IMR-90 (cell line): Measurements from ENCODE around the gene MOB2. TPM values are rescaled to one million over a fixed set of nuclear protein-coding genes. Genes with fewer than 3 reads are reported as not detected.

ENCODE experiments used
- ATAC-seq: fragments of 200-7000 bp; cut with Tn5 transposase; 2 replicates; pipeline ENCODE4 v1.9.1; 2020; ENCODE audit warnings: low read depth, mild to moderate bottlenecking, moderate library complexity
- BruUV-seq: library from RNA; stranded (reverse); fragments of 400-500 nt; replicated peaks from 2 replicates; lab custom pipeline; 2021; lab: Mats Ljungman, UMichigan
- CTCF ChIA-PET: fragments of 300-600 bp; formaldehyde crosslinking; extraction: SDS; loops from one replicate; lab custom pipeline; 2021; ENCODE audit warnings: antibody characterized with exemption; lab: Yijun Ruan, JAX
- POLR2A ChIA-PET: fragments of 300-600 bp; sonication (Branson Sonifier 250); formaldehyde crosslinking; loops from one replicate; lab custom pipeline; 2022; ENCODE audit warnings: antibody characterized with exemption; ENCODE audit not compliant: unreplicated experiment; lab: Charles Lee
- DNase-seq: peaks from one replicate; pipeline ENCODE4 v3.0.0; 2013
- H2AFZ ChIP-seq: replicated peaks from 2 replicates; pipeline ENCODE3; 2013; ENCODE audit warnings: low read length, mild to moderate bottlenecking; ENCODE audit not compliant: poor library complexity
- H2AK5ac ChIP-seq: 2 replicates; pipeline ENCODE4 v1.6.1; 2013; ENCODE audit warnings: low read depth, low read length, inconsistent platforms
- H2AK9ac ChIP-seq: replicated peaks from 2 replicates; pipeline ENCODE3; 2013; ENCODE audit warnings: mild to moderate bottlenecking, low read depth, low read length, moderate library complexity; ENCODE audit not compliant: poor library complexity
- H2BK120ac ChIP-seq: 2 replicates; pipeline ENCODE4 v1.6.1; 2013; ENCODE audit warnings: low read depth, low read length, inconsistent platforms
- H2BK15ac ChIP-seq: 3 replicates; pipeline ENCODE4 v1.6.1; 2013; ENCODE audit warnings: low read depth, low read length, inconsistent platforms
- H2BK20ac ChIP-seq: 2 replicates; pipeline ENCODE4 v1.6.1; 2013; ENCODE audit warnings: low read depth, mild to moderate bottlenecking, inconsistent platforms, low read length, moderate library complexity
- H2BK5ac ChIP-seq: 2 replicates; pipeline ENCODE4 v1.6.1; 2013; ENCODE audit warnings: mild to moderate bottlenecking, low read depth, low read length, inconsistent platforms; ENCODE audit not compliant: poor library complexity, severe bottlenecking
- H3K14ac ChIP-seq: replicated peaks from 2 replicates; pipeline ENCODE4 v1.6.1; 2013; ENCODE audit warnings: low read depth, low read length, inconsistent platforms
- H3K18ac ChIP-seq: 2 replicates; pipeline ENCODE4 v1.6.1; 2013; ENCODE audit warnings: low read depth, low read length, control low read depth
- H3K23ac ChIP-seq: 2 replicates; pipeline ENCODE4 v1.6.1; 2013; ENCODE audit warnings: low read depth, low read length, inconsistent platforms
- H3K27ac ChIP-seq: 2 replicates; pipeline ENCODE4 v1.5.1; 2013; ENCODE audit warnings: mild to moderate bottlenecking, control low read depth, low read length; ENCODE audit not compliant: insufficient read depth
- H3K27me3 ChIP-seq: 2 replicates; pipeline ENCODE4 v1.6.1; 2013; ENCODE audit warnings: low read length; ENCODE audit not compliant: control insufficient read depth, insufficient read depth
- H3K36me3 ChIP-seq: 2 replicates; pipeline ENCODE4 v1.6.1; 2013; ENCODE audit warnings: low read length, mixed read lengths; ENCODE audit not compliant: control insufficient read depth, insufficient read depth
- H3K4ac ChIP-seq: 2 replicates; pipeline ENCODE4 v1.6.1; 2013; ENCODE audit warnings: low read depth, low read length, inconsistent platforms
- H3K4me1 ChIP-seq: 2 replicates; pipeline ENCODE4 v1.6.1; 2013; ENCODE audit warnings: low read length, mixed read lengths; ENCODE audit not compliant: control insufficient read depth, insufficient read depth
- H3K4me2 ChIP-seq: 2 replicates; pipeline ENCODE4 v1.6.1; 2013; ENCODE audit warnings: low read depth, mild to moderate bottlenecking, control low read depth, low read length, moderate library complexity
- H3K4me3 ChIP-seq: 2 replicates; pipeline ENCODE4 v1.5.1; 2013; ENCODE audit warnings: low read depth, mild to moderate bottlenecking, control low read depth, low read length, moderate library complexity; ENCODE audit not compliant: insufficient read depth
- H3K56ac ChIP-seq: 2 replicates; pipeline ENCODE4 v1.6.1; 2013; ENCODE audit warnings: low read length, inconsistent platforms; ENCODE audit not compliant: insufficient read depth; ENCODE audit errors: extremely low read depth
- H3K79me1 ChIP-seq, 2 experiments: 2 replicates each; pipeline ENCODE4 v1.6.1; 2013; ENCODE audit warnings: low read length in 2 of 2, inconsistent platforms in 1 of 2, low read depth in 1 of 2
- H3K9ac ChIP-seq: 2 replicates; pipeline ENCODE4 v1.6.1; 2013; ENCODE audit warnings: low read depth, low read length, control low read depth
- H3K9me1 ChIP-seq: 2 replicates; pipeline ENCODE4 v1.6.1; 2013; ENCODE audit warnings: low read length, inconsistent platforms; ENCODE audit not compliant: insufficient read depth
- H3K9me3 ChIP-seq: 2 replicates; pipeline ENCODE4 v1.6.1; 2013; ENCODE audit warnings: low read length; ENCODE audit not compliant: control insufficient read depth, insufficient read depth
- H4K20me1 ChIP-seq: 2 replicates; pipeline ENCODE4 v1.6.1; 2013; ENCODE audit warnings: low read length, inconsistent platforms; ENCODE audit not compliant: insufficient read depth
- H4K5ac ChIP-seq: 2 replicates; pipeline ENCODE4 v1.6.1; 2013; ENCODE audit warnings: mild to moderate bottlenecking, low read depth, low read length, control low read depth
- H4K8ac ChIP-seq, 2 experiments: 2 replicates each; pipeline ENCODE4 v1.6.1; 2013; ENCODE audit warnings: low read depth in 2 of 2, low read length in 2 of 2, control low read depth in 1 of 2, inconsistent platforms in 1 of 2
- H4K91ac ChIP-seq: 2 replicates; pipeline ENCODE4 v1.6.1; 2013; ENCODE audit warnings: low read depth, low read length, inconsistent platforms; ENCODE audit not compliant: insufficient read depth
- FOS ChIP-seq: fragments of 150-350 bp; IDR thresholded peaks from 2 replicates; pipeline ENCODE4 v1.6.1; 2016; ENCODE audit warnings: low read depth, low read length
- MAFK ChIP-seq: IDR thresholded peaks from 2 replicates; pipeline ENCODE4 v1.6.1; 2012; ENCODE audit warnings: low read depth, low read length, improper control_type of control experiment
- NFE2L2 ChIP-seq: fragments of 150-350 bp; IDR thresholded peaks from 2 replicates; pipeline ENCODE4 v1.6.1; 2016; ENCODE audit warnings: low read depth, mild to moderate bottlenecking, low read length
- WGBS, 2 experiments: methylation state at CpG; one replicate each; pipeline versions ENCODE4 v1.1.5 to v1.1.7; 2013; ENCODE audit warnings: missing lambda C conversion rate in 2 of 2; ENCODE audit not compliant: insufficient read length in 1 of 2; ENCODE audit errors: extremely low coverage in 2 of 2; 5-methylcytosine and 5-hydroxymethylcytosine counted together
- dilution Hi-C: fragments of 300-500 bp; cut with HindIII; formaldehyde crosslinking; loops from one replicate; pipeline ENCODE4 v1.14.3; 2018; ENCODE audit warnings: low sequenced_read_pairs; ENCODE audit not compliant: unreplicated experiment
- in situ Hi-C: fragments of 300-500 bp; cut with MboI; formaldehyde crosslinking; loops from 3 replicates; pipeline ENCODE4 v1.14.3; 2019; ENCODE audit warnings: low sequenced_read_pairs, inconsistent platforms, mixed read lengths
- intact Hi-C: fragments of 100-400 bp; cut with micrococcal nuclease; formaldehyde crosslinking; loops from 2 replicates; pipeline ENCODE4 v1.10.0; 2022
- polyA plus RNA-seq, 3 experiments: library from polyadenylated mRNA; depleted of rRNA; stranded (reverse); fragments of >200 nt; gene quantifications; 2 replicates each; pipeline ENCODE4 v1.2.3, GENCODE V29; 2012; ENCODE audit warnings: low replicate concordance in 1 of 3
- total RNA-seq: library from RNA; depleted of rRNA; stranded (reverse); fragments of >200 nt; gene quantifications from 2 replicates; pipeline ENCODE4 v1.2.3, GENCODE V29; 2012

The MOB2 gene
- total and polyA plus RNA-seq, 2 of the 4 experiments (the other 2 are of a cell fraction): 23.7 to 36.2 TPM

DNA sequence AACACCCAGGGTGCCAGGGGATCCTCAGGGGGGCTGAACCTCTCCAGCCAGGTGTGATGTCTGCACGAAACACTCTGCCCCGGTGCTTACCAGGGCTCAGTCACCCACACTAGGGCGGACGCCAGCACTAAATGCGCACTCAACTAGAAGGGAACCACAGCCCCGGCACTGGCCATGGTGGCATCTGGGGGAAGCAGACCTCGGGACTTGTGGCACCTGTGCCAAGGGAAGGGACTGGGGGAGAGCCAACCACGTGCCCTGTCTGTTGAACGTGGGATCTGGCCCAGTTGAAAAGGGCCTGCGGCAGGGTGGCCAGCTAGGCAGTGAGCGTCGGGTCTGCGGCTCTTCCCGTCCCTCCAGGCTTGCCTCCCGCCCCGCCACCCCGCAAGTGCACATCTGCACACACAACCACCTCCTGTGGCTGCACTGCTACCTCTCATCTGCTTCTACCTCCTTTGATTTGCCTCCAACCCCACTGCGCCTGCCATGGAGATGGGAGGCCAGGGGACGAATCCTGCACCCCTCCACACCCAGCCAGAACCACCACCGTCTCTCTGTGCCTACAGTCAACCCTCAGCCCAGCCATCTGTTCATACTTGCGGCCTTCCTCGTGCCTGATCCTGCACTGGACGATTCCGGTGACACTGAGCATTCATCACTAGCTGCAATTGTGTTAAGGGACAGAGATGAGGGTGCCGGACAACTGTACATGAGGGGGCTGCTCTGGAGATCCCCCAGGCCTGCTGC, 15.0 kb upstream of the MOB2 start (continued):
- TF ChIP-seq NFE2L2: no peak

DNA sequence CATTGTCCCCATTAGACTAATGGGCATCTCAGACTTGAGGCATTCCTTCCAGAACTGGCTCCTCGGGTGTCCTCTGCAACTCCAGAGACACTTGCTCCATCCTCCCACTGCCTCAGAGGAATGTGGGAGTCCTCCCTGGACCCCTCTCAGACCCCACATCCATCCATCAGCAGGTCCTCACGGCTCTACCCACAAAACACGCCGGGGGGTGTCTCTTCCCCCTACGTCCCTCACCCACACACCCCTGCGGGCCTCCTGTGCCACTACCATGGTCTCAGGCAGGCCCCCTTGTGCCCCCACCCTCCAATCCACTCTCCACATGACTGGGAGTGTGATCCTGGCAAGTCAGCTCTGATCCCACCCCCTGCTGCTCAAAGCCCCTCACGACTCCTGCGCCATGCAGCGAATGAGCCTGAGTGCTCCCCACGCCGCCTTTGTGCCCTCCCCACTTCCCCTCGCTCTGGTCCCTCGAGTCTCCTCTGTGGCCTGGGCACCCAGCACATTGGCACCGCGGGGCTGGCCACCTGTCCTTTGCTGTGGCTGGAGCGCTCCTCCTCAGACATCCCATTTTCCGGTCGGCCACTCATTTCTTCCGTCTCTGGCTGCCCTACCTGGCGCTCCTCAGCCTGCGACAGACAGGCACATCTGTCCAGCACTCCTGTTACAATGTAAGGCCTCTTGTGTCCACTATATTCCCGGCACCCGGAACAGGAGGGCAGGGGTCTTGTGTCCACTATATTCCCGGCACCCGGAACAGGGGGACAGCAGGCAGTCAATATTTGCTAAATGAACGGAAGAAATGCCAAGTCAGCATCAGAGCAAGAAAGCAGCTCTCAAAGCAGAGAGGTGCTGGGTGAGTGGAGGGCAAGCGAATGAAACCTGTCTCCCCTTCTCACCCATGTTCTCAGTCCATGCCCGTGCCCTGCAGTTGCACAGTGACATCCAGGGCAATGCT, 14.2 kb upstream of the MOB2 start:
- Histone ChIP-seq H3K56ac (no peak overlapping the region), H2BK20ac (no peak overlapping the region), H2AFZ (no peak overlapping the region), H3K27me3 (no peaks in the 10 kb centered on the region), H3K18ac (no peak overlapping the region), H2BK120ac (no peak overlapping the region), H2AK5ac (no peak overlapping the region), H3K4me3 (no peak overlapping the region), H3K4me1 (no peaks in the 10 kb centered on the region; the same call in 1 of the 2 replicates), H3K9ac (no peak overlapping the region), H3K4me2 (no peak overlapping the region), H3K27ac (no peak overlapping the region), H3K14ac (no peak overlapping the region), H3K36me3 (peaks cover 4% of the 10 kb centered on the region), H4K5ac (no peak overlapping the region), H4K20me1 (peaks cover 92% of the 10 kb centered on the region), H3K9me1 (peaks cover 15% of the 10 kb centered on the region), H3K23ac (no peak overlapping the region), H3K9me3 (no peaks in the 10 kb centered on the region), H2BK5ac (no peak overlapping the region), H2BK15ac (no peak overlapping the region), H4K8ac (no peak overlapping the region), H2AK9ac (no peak overlapping the region), H3K79me1 (peaks cover 32 to 85% of the 10 kb centered on the region in 2 experiments), H3K4ac (no peak overlapping the region), H4K91ac (no peak overlapping the region)
- intact Hi-C loops: no loop called here
- no TSS peak for BruUV-seq
- CTCF ChIA-PET: no interaction called here
- WGBS, 2 experiments: 92% methylated on average over 16 of the region's 28 CpGs; no CpG with 5 or more reads in 1 of the 2 experiments
- TF ChIP-seq FOS (no peak), MAFK (peak; percentile 86)
- POLR2A ChIA-PET: no interaction called here
- dilution Hi-C loops: no loop called here
- DNase-seq: no peak
- no peak for ATAC-seq
- in situ Hi-C loops: loop anchor here (25.0 kb wide), 1 partner anchor 288 kb away; the partner anchor contains the start of gene MUC5B
